Activated CD4-positive, alpha-beta T cell treated with anti-CD3 and anti-CD28 coated beads, Interleukin-2, amount 50 U/mL, for 24 hours (primary cell): ENCODE data around the gene HSPB7.
"Not testable (repeated sequence)": the region's sequence is repeated elsewhere in the genome, so short reads cannot be mapped to it uniquely, and the experiment has no call there.

Source experiments
- DNase-seq, 2 donors: peaks; one replicate each; pipeline ENCODE4 v3.0.0-alpha.2; 2020; ENCODE audit warnings: low read depth in 1 of 2, low spot score in 1 of 2

Gene HSPB7

GRCh38 chr1:15983275-15983674, 34.6 kb downstream of the HSPB7 start:
- DNase-seq, result no peak

GRCh38 chr1:15981679-15982078, 36.2 kb downstream of the HSPB7 start:
- no peak for DNase-seq

- not testable (repeated sequence) for DNase-seq
Measured at GRCh38 chr1:15977947-15978346, 39.9 kb downstream of the HSPB7 start.

GRCh38 chr1:15975805-15976680, 41.8 kb downstream of the HSPB7 start, which contains the start of gene ZBTB17:
TSS of gene ZBTB17 (minus strand) at chr1:15976101. CDS start at chr1:15948495, 27,606 bp downstream.
- peak; percentile 93 to 95 for DNase-seq

GRCh38 chr1:15975358-15975804, 42.5 kb downstream of the HSPB7 start:
- peak; percentile 60 to 68 for DNase-seq

GRCh38 chr1:15974855-15975254, 43.0 kb downstream of the HSPB7 start:
- DNase-seq, result peak in 1 of 2 donors; percentile 35

- DNase-seq, result no peak
Measured at GRCh38 chr1:15973772-15974171, 44.1 kb downstream of the HSPB7 start.

GRCh38 chr1:15972409-15972808, 45.4 kb downstream of the HSPB7 start:
- no peak for DNase-seq

- no peak for DNase-seq
Measured at GRCh38 chr1:15970911-15971310, 46.9 kb downstream of the HSPB7 start.

- DNase-seq, result no peak
Measured at GRCh38 chr1:15969321-15969880, 48.4 kb downstream of the HSPB7 start.

GRCh38 chr1:15968172-15968571, 49.7 kb downstream of the HSPB7 start:
- no peak for DNase-seq

GRCh38 chr1:15966956-15967344, 50.9 kb downstream of the HSPB7 start:
- DNase-seq, result no peak

GRCh38 chr1:15966081-15966955, 51.5 kb downstream of the HSPB7 start:
- peak; percentile 70 to 83 for DNase-seq

GRCh38 chr1:15965228-15965767, 52.5 kb downstream of the HSPB7 start:
- DNase-seq, result peak in 1 of 2 donors; percentile 41
